BE2C (cell line): ENCODE results near the gene ITCH.
"Not testable (repeated sequence)": the region's sequence is repeated elsewhere in the genome, so short reads cannot be mapped to it uniquely, and the experiment has no call there.

Experiments used
- DNase-seq: peaks from one replicate; pipeline ENCODE4 v3.0.0-alpha.2; 2020
- H3K27me3 ChIP-seq: fragments of 250-450 bp; sonication (Bioruptor Pico); 2 replicates; pipeline ENCODE4 v1.5.1; 2020; ENCODE audit warnings: mild to moderate bottlenecking
- H3K36me3 ChIP-seq: fragments of 250-450 bp; sonication (Bioruptor Pico); 2 replicates; pipeline ENCODE4 v1.5.1; 2020; ENCODE audit warnings: mild to moderate bottlenecking
- H3K4me1 ChIP-seq: fragments of 250-450 bp; sonication (Bioruptor Pico); 2 replicates; pipeline ENCODE4 v1.5.1; 2020
- H3K4me3 ChIP-seq: 2 replicates; pipeline ENCODE4 v1.5.1; 2011; ENCODE audit warnings: low read depth, low read length
- H3K9me3 ChIP-seq: fragments of 250-450 bp; sonication (Bioruptor Pico); 2 replicates; pipeline ENCODE4 v1.5.1; 2020
- TF ChIP-seq, protein P1 (sequence below): IDR thresholded peaks from 2 replicates; pipeline ENCODE4 v1.5.1; 2012; ENCODE audit warnings: mild to moderate bottlenecking, low read depth, low read length

ITCH gene

GRCh38 chr20:34367155-34367554 is 4.1 kb downstream of the ITCH start:
- Histone ChIP-seq H3K27me3 (no peaks in the 10 kb centered on the region), H3K4me1 (peaks cover 5% of the 10 kb centered on the region), H3K36me3 (peaks cover 52% of the 10 kb centered on the region), H3K4me3 (no peak overlapping the region), H3K9me3 (no peaks in the 10 kb centered on the region)
- TF ChIP-seq, protein P1, sequence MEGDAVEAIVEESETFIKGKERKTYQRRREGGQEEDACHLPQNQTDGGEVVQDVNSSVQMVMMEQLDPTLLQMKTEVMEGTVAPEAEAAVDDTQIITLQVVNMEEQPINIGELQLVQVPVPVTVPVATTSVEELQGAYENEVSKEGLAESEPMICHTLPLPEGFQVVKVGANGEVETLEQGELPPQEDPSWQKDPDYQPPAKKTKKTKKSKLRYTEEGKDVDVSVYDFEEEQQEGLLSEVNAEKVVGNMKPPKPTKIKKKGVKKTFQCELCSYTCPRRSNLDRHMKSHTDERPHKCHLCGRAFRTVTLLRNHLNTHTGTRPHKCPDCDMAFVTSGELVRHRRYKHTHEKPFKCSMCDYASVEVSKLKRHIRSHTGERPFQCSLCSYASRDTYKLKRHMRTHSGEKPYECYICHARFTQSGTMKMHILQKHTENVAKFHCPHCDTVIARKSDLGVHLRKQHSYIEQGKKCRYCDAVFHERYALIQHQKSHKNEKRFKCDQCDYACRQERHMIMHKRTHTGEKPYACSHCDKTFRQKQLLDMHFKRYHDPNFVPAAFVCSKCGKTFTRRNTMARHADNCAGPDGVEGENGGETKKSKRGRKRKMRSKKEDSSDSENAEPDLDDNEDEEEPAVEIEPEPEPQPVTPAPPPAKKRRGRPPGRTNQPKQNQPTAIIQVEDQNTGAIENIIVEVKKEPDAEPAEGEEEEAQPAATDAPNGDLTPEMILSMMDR: no peak
- no peak for DNase-seq

- peaks cover 57% of the 10 kb centered on the region for H3K36me3 ChIP-seq
- H3K4me1 ChIP-seq, DNase-seq, H3K27me3 ChIP-seq, H3K9me3 ChIP-seq, H3K4me3 ChIP-seq: not testable (repeated sequence)
Observed at GRCh38 chr20:34367911-34368310, 4.8 kb downstream of the ITCH start.

DNA sequence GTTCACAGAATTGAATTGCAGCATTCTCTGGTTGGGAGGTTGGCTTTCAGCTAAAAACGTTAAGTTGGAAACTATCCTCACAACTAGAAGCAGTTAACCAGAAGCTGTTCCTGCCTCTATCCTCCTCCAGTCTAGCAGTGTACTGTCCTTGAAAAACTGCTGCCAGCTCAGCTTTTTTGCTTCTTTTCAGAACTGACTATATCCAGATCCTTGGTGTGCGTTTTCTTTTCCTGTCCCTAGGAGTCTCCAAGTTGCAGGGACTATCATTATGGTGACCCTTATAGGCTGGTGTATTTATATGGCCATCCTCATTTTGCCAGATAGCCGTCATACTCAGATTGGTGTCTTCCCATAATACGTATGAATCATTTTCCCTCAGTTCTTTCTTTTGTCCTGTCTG is 5.5 kb downstream of the ITCH start:
- no peak for DNase-seq
- Histone ChIP-seq H3K36me3 (peaks cover 53% of the 10 kb centered on the region), H3K4me1 (no peaks in the 10 kb centered on the region), H3K27me3 (no peaks in the 10 kb centered on the region), H3K4me3 (no peak overlapping the region), H3K9me3 (no peaks in the 10 kb centered on the region)
- TF ChIP-seq, protein P1: 0 out of 2 replicates have a peak, but pooled peaks have one; percentile 3

DNA sequence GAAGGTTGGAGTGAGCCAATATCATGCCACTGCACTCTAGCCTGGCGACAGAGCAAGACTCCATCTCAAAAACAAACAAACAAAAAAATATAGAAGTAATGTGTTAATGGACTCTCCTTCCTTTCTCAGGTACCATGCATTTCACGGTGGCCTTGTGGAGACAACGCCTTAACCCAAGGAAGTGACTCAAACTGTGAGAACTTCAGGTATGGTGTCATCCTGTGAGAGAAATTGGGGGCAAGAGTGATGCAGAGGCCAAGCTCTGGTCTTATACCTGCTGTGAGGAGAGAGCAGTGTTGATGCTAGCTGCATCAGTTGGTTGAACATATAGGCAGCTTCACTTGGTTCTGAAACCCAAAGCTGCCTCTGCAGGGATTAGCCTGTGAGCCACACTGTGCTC is 6.2 kb downstream of the ITCH start:
- no peak for DNase-seq
- no peaks in the 10 kb centered on the region for H3K4me1 ChIP-seq
- no peak overlapping the region for H3K4me3 ChIP-seq
- H3K27me3 ChIP-seq: no peaks in the 10 kb centered on the region
- H3K36me3 ChIP-seq: peaks cover 57% of the 10 kb centered on the region
- no peaks in the 10 kb centered on the region for H3K9me3 ChIP-seq
- TF ChIP-seq, protein P1: no peak

DNA sequence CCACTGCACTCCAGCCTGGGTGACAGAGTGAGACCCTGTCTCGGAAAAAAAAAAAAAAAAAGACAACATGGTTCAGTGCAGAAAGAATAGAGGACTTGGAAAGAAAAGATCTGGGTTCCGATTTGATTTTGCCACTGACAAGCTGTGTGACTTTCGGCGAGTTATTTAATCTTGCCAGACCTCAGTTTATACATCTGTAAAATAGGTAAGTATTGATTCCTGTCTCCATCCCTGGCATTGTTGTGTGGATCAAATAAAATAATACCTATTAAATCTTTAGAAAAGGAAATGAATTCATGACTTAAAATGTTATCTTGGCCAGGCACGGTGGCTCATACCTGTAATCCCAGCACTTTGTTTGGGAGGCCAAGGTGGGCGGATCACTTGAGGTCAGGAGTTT is 7.0 kb downstream of the ITCH start:
- TF ChIP-seq, protein P1: no peak
- Histone ChIP-seq H3K9me3 (no peaks in the 10 kb centered on the region), H3K4me3 (no peak overlapping the region), H3K4me1 (no peaks in the 10 kb centered on the region), H3K36me3 (peaks cover 65% of the 10 kb centered on the region), H3K27me3 (no peaks in the 10 kb centered on the region)
- no peak for DNase-seq

DNA sequence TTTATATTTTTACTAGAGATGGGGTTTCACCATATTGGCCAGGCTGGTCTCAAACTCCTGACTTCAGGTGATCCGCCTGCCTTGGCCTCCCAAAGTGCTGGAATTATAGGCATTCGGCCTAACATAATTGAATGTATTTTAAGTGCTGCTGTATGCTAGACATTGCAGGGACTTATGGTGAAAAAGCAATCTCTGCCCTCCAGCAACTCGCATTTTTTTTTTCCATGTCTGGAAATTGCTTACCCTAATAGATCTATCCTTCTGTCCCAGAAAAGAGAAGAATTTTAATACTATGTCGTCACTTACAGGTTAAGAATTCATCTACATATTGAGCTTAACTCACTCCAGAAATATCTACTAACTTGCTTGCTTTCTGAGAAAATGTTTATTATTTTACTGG is 10.4 kb downstream of the ITCH start:
- no peak overlapping the region for H3K4me3 ChIP-seq
- no peak for DNase-seq
- no peaks in the 10 kb centered on the region for H3K27me3 ChIP-seq
- no peaks in the 10 kb centered on the region for H3K4me1 ChIP-seq
- no peaks in the 10 kb centered on the region for H3K9me3 ChIP-seq
- TF ChIP-seq, protein P1: no peak
- H3K36me3 ChIP-seq: peaks cover 60% of the 10 kb centered on the region

GRCh38 chr20:34374209-34374760 is 11.2 kb downstream of the ITCH start:
- H3K4me1 ChIP-seq: no peaks in the 10 kb centered on the region

More at GRCh38 chr20:34374209-34374760, 11.2 kb downstream of the ITCH start:
- TF ChIP-seq, protein P1: no peak
- DNase-seq: no peak
- Histone ChIP-seq H3K36me3 (peaks cover 52% of the 10 kb centered on the region), H3K9me3 (no peaks in the 10 kb centered on the region), H3K27me3 (no peaks in the 10 kb centered on the region), H3K4me3 (no peak overlapping the region)
